ENCODE data around the gene GLIPR1L2.

DNA sequence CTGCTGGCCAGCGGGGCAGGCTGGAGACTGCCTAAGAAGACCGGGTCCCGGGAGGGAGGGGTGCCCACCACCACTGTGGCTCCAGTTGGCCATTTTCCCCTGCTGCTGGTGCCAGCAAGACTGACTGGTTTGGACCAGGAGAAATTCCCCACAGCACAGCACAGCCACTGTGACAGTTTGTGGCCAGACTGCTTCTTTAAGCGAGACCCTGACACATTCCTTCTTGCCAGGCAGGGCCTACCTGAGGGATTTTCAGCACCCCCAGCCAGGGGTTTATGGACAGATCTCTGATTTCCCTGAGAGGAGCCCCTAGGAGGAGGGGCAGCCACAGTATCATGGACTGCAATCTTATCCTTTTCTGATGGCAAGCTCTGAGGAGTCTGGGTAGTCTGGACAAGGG is 40.9 kb upstream of the GLIPR1L2 start:
- TF ChIP-seq, protein P1, sequence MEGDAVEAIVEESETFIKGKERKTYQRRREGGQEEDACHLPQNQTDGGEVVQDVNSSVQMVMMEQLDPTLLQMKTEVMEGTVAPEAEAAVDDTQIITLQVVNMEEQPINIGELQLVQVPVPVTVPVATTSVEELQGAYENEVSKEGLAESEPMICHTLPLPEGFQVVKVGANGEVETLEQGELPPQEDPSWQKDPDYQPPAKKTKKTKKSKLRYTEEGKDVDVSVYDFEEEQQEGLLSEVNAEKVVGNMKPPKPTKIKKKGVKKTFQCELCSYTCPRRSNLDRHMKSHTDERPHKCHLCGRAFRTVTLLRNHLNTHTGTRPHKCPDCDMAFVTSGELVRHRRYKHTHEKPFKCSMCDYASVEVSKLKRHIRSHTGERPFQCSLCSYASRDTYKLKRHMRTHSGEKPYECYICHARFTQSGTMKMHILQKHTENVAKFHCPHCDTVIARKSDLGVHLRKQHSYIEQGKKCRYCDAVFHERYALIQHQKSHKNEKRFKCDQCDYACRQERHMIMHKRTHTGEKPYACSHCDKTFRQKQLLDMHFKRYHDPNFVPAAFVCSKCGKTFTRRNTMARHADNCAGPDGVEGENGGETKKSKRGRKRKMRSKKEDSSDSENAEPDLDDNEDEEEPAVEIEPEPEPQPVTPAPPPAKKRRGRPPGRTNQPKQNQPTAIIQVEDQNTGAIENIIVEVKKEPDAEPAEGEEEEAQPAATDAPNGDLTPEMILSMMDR (IDR thresholded peaks at IDR 0.05; ENCODE audit: low read depth, low read length, poor library complexity, severe bottlenecking) = no peak
- TF ChIP-seq EZH2phosphoT487 (IDR thresholded peaks at IDR 0.05; ENCODE audit: borderline replicate concordance, low read length) = no peak

All from DOHH2 (cell line).